Measurements from ENCODE around the gene ABRAXAS1. TPM values are rescaled to one million over a fixed set of nuclear protein-coding genes. Genes with fewer than 3 reads are reported as not detected.

The ABRAXAS1 gene
- polyA plus RNA-seq, 1 donor (not counting 4 experiments of a cell fraction or from before 2014, with no cell fraction given): 9.4 TPM

- no peak for FAIRE-seq
- Histone ChIP-seq H3K36me3 (ENCODE audit: control insufficient read depth in 2 of 2, extremely low read depth in 1 of 2, insufficient read depth in 2 of 2, low read length in 2 of 2) (peaks cover 3 to 6% of the 10 kb centered on the region in 2 experiments), H3K79me2 (ENCODE audit: control insufficient read depth, insufficient read depth, low read length) (no peaks in the 10 kb centered on the region), H3K4me1 (ENCODE audit: control insufficient read depth, extremely low read depth, insufficient read depth, low read length) (no peaks in the 10 kb centered on the region), H3K9me3 (ENCODE audit: control insufficient read depth, low read depth, low read length) (no peaks in the 10 kb centered on the region), H3K27me3 (ENCODE audit: control insufficient read depth, extremely low read depth, insufficient read depth, low read length) (no peaks in the 10 kb centered on the region), H3K27ac (ENCODE audit: control insufficient read depth, insufficient read depth, low read length) (no peak overlapping the region), H3K9me1 (ENCODE audit: control insufficient read depth, extremely low read depth, insufficient read depth, low read length) (no peaks in the 10 kb centered on the region), H2AFZ (ENCODE audit: control insufficient read depth, low read length) (no peak overlapping the region), H3K9ac (ENCODE audit: control insufficient read depth, extremely low read depth, insufficient read depth, low read length) (no peak overlapping the region), H3K4me2 (ENCODE audit: control insufficient read depth, extremely low read depth, insufficient read depth, low read depth, low read length) (no peak overlapping the region), H3K4me3 (ENCODE audit: control insufficient read depth in 2 of 3, extremely low read depth in 1 of 3, insufficient read depth in 2 of 3, low read depth in 1 of 3, low read length in 3 of 3) (no peak overlapping the region), H4K20me1 (ENCODE audit: control insufficient read depth, extremely low read depth, insufficient read depth, low read length) (no peaks in the 10 kb centered on the region)
- DNase-seq (ENCODE audit: low read depth, low spot score): no peak
- TF ChIP-seq EZH2 (IDR thresholded peaks at IDR 0.05; ENCODE audit: low read length): no peak
- TF ChIP-seq CTCF (optimal IDR thresholded peaks at IDR 0.05 in 1 of 3, IDR thresholded peaks at IDR 0.05 in 1 of 3, conservative IDR thresholded peaks at IDR 0.05 in 1 of 3; ENCODE audit: extremely low read depth in 1 of 3, insufficient read depth in 2 of 3, low read length in 3 of 3): no peak
- dilution Hi-C loops (cut with MboI; ENCODE audit: extremely low pct_ligation_motif_present, low sequenced_read_pairs): no loop called here
These were observed 46.2 kb downstream of the ABRAXAS1 start for GRCh38 chr4:83438719-83439118.

- DNase-seq (ENCODE audit: low read depth, low spot score) (no peak), FAIRE-seq (no peak)
- Histone ChIP-seq H3K27ac (ENCODE audit: control insufficient read depth, insufficient read depth, low read length) (no peak overlapping the region), H3K9me3 (ENCODE audit: control insufficient read depth, low read depth, low read length) (no peaks in the 10 kb centered on the region), H3K4me1 (ENCODE audit: control insufficient read depth, extremely low read depth, insufficient read depth, low read length) (no peaks in the 10 kb centered on the region), H3K79me2 (ENCODE audit: control insufficient read depth, insufficient read depth, low read length) (no peaks in the 10 kb centered on the region), H3K9me1 (ENCODE audit: control insufficient read depth, extremely low read depth, insufficient read depth, low read length) (no peaks in the 10 kb centered on the region), H3K36me3 (ENCODE audit: control insufficient read depth in 2 of 2, extremely low read depth in 1 of 2, insufficient read depth in 2 of 2, low read length in 2 of 2) (peaks cover 3% of the 10 kb centered on the region in 2 experiments), H3K4me2 (ENCODE audit: control insufficient read depth, extremely low read depth, insufficient read depth, low read depth, low read length) (no peak overlapping the region), H4K20me1 (ENCODE audit: control insufficient read depth, extremely low read depth, insufficient read depth, low read length) (no peaks in the 10 kb centered on the region), H3K4me3 (ENCODE audit: control insufficient read depth in 2 of 3, extremely low read depth in 1 of 3, insufficient read depth in 2 of 3, low read depth in 1 of 3, low read length in 3 of 3) (no peak overlapping the region), H3K27me3 (ENCODE audit: control insufficient read depth, extremely low read depth, insufficient read depth, low read length) (no peaks in the 10 kb centered on the region), H3K9ac (ENCODE audit: control insufficient read depth, extremely low read depth, insufficient read depth, low read length) (no peak overlapping the region), H2AFZ (ENCODE audit: control insufficient read depth, low read length) (no peak overlapping the region)
- TF ChIP-seq CTCF (optimal IDR thresholded peaks at IDR 0.05 in 1 of 3, IDR thresholded peaks at IDR 0.05 in 1 of 3, conservative IDR thresholded peaks at IDR 0.05 in 1 of 3; ENCODE audit: extremely low read depth in 1 of 3, insufficient read depth in 2 of 3, low read length in 3 of 3): no peak
- no peak for TF ChIP-seq EZH2 (IDR thresholded peaks at IDR 0.05; ENCODE audit: low read length)
- dilution Hi-C loops (cut with MboI; ENCODE audit: extremely low pct_ligation_motif_present, low sequenced_read_pairs): no loop called here
These were observed 48.2 kb downstream of the ABRAXAS1 start for GRCh38 chr4:83436680-83437079.

Data from keratinocyte (primary cell).